Esophagus muscularis mucosa (tissue), 3 donors: ENCODE results near the gene MSRB2.
"Not testable (repeated sequence)": the region's sequence is repeated elsewhere in the genome, so short reads cannot be mapped to it uniquely, and the experiment has no call there.

Experiments
- POLR2AphosphoS5 ChIP-seq, 2 donors: sonication (generic); formaldehyde crosslinking; IDR thresholded peaks; one replicate each; pipeline ENCODE4 v1.6.1; 2017; ENCODE audit warnings: antibody characterized with exemption in 2 of 2
- TF ChIP-seq, protein P1 (sequence below), 3 experiments: fragments of 200-600 bp in 2 of 3; fragments of 450-650 bp in 1 of 3; sonication (generic) in 2 of 3; IDR thresholded peaks; one replicate each; pipeline ENCODE4 v1.5.1; 2017 to 2019; ENCODE audit warnings: antibody characterized with exemption in 3 of 3, mild to moderate bottlenecking in 2 of 3, moderate library complexity in 1 of 3

DNA sequence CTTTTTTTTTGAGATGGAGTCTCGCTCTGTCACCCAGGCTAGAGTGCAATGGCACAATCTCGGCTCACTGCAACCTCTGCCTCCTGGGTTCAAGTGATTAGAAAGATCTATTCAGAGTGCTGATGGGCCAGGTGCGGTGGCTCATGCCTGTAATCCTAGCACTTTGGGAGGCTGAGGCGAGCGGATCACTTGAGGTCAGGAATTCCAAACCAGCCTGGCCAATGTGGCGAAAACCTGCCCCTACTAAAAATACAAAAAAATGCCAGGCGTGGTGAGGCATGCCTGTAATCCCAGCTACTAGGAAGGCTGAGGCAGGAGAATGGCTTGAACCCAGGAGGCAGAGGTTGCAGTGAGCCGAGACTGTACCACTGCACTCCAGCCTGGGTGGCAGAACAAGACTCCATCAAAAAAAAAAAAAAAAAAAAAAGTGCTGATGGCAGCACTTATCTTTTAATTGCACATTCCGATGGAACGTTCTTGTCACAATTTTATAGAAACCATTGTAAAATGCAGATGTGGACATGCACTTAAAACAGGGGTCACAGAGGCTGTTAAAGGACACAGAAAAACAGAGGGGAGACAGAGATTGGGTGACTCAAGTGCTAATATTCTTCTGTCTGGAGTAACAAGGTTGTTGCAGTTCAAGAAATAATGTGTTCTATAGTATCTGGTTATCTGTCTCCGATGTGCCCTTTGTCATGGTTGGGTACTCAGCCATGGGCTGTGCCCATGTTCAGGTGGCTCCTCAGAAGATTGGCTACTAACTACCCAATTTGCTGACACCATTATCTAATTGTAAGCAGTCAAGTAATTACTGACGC lies 25.1 kb upstream of the MSRB2 start:
- not testable (repeated sequence) for TF ChIP-seq POLR2AphosphoS5 (IDR thresholded peaks at IDR 0.05)
- TF ChIP-seq, protein P1, sequence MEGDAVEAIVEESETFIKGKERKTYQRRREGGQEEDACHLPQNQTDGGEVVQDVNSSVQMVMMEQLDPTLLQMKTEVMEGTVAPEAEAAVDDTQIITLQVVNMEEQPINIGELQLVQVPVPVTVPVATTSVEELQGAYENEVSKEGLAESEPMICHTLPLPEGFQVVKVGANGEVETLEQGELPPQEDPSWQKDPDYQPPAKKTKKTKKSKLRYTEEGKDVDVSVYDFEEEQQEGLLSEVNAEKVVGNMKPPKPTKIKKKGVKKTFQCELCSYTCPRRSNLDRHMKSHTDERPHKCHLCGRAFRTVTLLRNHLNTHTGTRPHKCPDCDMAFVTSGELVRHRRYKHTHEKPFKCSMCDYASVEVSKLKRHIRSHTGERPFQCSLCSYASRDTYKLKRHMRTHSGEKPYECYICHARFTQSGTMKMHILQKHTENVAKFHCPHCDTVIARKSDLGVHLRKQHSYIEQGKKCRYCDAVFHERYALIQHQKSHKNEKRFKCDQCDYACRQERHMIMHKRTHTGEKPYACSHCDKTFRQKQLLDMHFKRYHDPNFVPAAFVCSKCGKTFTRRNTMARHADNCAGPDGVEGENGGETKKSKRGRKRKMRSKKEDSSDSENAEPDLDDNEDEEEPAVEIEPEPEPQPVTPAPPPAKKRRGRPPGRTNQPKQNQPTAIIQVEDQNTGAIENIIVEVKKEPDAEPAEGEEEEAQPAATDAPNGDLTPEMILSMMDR (IDR thresholded peaks at IDR 0.05): not testable (repeated sequence)
